ENCODE results near the gene HID1.
"Not testable (repeated sequence)": the region's sequence is repeated elsewhere in the genome, so short reads cannot be mapped to it uniquely, and the experiment has no call there.

Gene HID1

DNA sequence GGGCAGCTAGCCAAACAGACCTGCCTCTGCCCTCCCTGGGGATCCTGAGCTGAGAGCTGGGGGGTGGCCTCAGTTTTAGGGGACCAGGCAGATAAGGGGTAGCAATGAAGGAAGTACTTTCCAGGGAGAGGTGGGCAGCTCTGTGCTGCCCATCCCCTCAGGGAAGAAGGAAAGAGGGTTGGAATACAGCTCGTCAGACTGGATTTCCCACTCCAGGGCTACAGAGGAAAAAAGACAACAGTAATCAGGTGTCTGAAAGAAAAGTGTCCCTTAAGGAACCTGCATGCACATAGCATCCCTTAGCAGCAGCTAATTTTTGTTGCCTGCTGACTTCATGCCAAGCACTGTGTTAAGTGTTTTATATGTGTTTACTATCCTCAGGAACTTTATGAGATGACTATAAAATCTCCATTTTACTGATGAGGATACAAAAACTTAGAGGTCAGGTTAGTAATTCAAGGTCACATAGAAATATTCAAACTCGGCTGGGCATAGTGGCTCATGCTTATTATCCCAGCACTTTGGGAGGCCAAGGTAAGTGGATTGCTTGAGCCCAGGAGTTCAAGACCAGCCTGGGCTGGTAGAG is 36.7 kb upstream of the HID1 start:
- peaks cover 1% of the 10 kb centered on the region; the same call in 1 of the 2 replicates for H3K4me1 ChIP-seq (ENCODE audit: control insufficient read depth, insufficient read depth, low read length)
- H3K27ac ChIP-seq (ENCODE audit: low read length): no peak overlapping the region
- H3K27me3 ChIP-seq (ENCODE audit: control insufficient read depth, insufficient read depth, low read length): no peaks in the 10 kb centered on the region
- WGBS (ENCODE audit: insufficient coverage, insufficient read length): no CpG with 5 or more reads among the region's 2 CpGs
- H3K4me3 ChIP-seq (ENCODE audit: low read length): no peak overlapping the region
- no peak for DNase-seq (ENCODE audit: low read depth, low spot score)
- H3K9me3 ChIP-seq (ENCODE audit: control insufficient read depth, insufficient read depth, low read length): no peaks in the 10 kb centered on the region
- H3K36me3 ChIP-seq (ENCODE audit: control insufficient read depth, insufficient read depth, low read length): peaks cover 4% of the 10 kb centered on the region; the same call in 1 of the 2 replicates

GRCh38 chr17:75008373-75008772 is 35.8 kb upstream of the HID1 start:
- Histone ChIP-seq H3K27ac (ENCODE audit: low read length) (no peak overlapping the region), H3K4me1 (ENCODE audit: control insufficient read depth, insufficient read depth, low read length) (no peaks in the 10 kb centered on the region), H3K27me3 (ENCODE audit: control insufficient read depth, insufficient read depth, low read length) (no peaks in the 10 kb centered on the region), H3K4me3 (ENCODE audit: low read length) (no peak overlapping the region), H3K36me3 (ENCODE audit: control insufficient read depth, insufficient read depth, low read length) (peaks cover 11% of the 10 kb centered on the region), H3K9me3 (ENCODE audit: control insufficient read depth, insufficient read depth, low read length) (no peaks in the 10 kb centered on the region)
- WGBS (ENCODE audit: insufficient coverage, insufficient read length): no CpG with 5 or more reads among the region's 6 CpGs
- DNase-seq (ENCODE audit: low read depth, low spot score): no peak

- no peak overlapping the region for H3K27ac ChIP-seq (ENCODE audit: low read length)
- H3K36me3 ChIP-seq (ENCODE audit: control insufficient read depth, insufficient read depth, low read length): peaks cover 21% of the 10 kb centered on the region
- H3K4me3 ChIP-seq (ENCODE audit: low read length): no peak overlapping the region
- H3K27me3 ChIP-seq (ENCODE audit: control insufficient read depth, insufficient read depth, low read length): no peaks in the 10 kb centered on the region
- DNase-seq (ENCODE audit: low read depth, low spot score): no peak
- H3K4me1 ChIP-seq (ENCODE audit: control insufficient read depth, insufficient read depth, low read length): no peaks in the 10 kb centered on the region
- no CpG with 5 or more reads among the region's 5 CpGs for WGBS (ENCODE audit: insufficient coverage, insufficient read length)
- no peaks in the 10 kb centered on the region for H3K9me3 ChIP-seq (ENCODE audit: control insufficient read depth, insufficient read depth, low read length)
Observed at GRCh38 chr17:75006653-75007052, 34.1 kb upstream of the HID1 start.

- WGBS (ENCODE audit: insufficient coverage, insufficient read length): no CpG with 5 or more reads among the region's 6 CpGs
- not testable (repeated sequence) for H3K9me3 ChIP-seq (ENCODE audit: control insufficient read depth, insufficient read depth, low read length); H3K4me3 ChIP-seq (ENCODE audit: low read length); H3K27me3 ChIP-seq (ENCODE audit: control insufficient read depth, insufficient read depth, low read length); H3K4me1 ChIP-seq (ENCODE audit: control insufficient read depth, insufficient read depth, low read length); H3K27ac ChIP-seq (ENCODE audit: low read length); DNase-seq (ENCODE audit: low read depth, low spot score)
- H3K36me3 ChIP-seq (ENCODE audit: control insufficient read depth, insufficient read depth, low read length): peaks cover 25% of the 10 kb centered on the region
Observed at GRCh38 chr17:75006084-75006483, 33.5 kb upstream of the HID1 start.

DNA sequence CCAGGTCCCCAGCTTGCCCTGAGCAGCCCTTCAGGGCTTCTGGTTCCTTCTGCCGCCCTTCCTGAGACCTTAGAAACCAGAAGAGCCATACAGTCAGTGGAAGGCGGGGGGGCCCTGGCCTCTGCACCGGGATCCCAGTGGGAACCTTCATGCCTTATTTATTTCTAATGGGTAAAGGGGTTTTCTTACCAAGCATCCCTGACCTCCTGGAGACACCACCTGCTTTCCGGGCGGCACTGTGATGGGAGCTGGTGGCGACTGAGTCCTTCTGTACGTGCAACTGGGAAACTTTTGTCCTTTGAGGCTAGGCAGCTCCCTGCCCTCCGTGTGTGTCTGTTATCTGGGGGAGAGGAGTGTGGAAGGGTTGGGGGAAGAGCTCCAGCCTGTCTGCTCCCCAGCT is 32.7 kb upstream of the HID1 start:
- no peak for DNase-seq (ENCODE audit: low read depth, low spot score)
- whole genome bisulfite sequencing (ENCODE audit: insufficient coverage, insufficient read length): no CpG with 5 or more reads among the region's 8 CpGs
- Histone ChIP-seq H3K36me3 (ENCODE audit: control insufficient read depth, insufficient read depth, low read length) (peaks cover 25% of the 10 kb centered on the region), H3K27me3 (ENCODE audit: control insufficient read depth, insufficient read depth, low read length) (no peaks in the 10 kb centered on the region), H3K27ac (ENCODE audit: low read length) (no peak overlapping the region), H3K4me1 (ENCODE audit: control insufficient read depth, insufficient read depth, low read length) (no peaks in the 10 kb centered on the region), H3K4me3 (ENCODE audit: low read length) (no peak overlapping the region), H3K9me3 (ENCODE audit: control insufficient read depth, insufficient read depth, low read length) (no peaks in the 10 kb centered on the region)

GRCh38 chr17:75004371-75004770 is 31.8 kb upstream of the HID1 start:
- no peak overlapping the region for H3K4me3 ChIP-seq (ENCODE audit: low read length)
- H3K27me3 ChIP-seq (ENCODE audit: control insufficient read depth, insufficient read depth, low read length): no peaks in the 10 kb centered on the region
- H3K4me1 ChIP-seq (ENCODE audit: control insufficient read depth, insufficient read depth, low read length): no peaks in the 10 kb centered on the region
- H3K27ac ChIP-seq (ENCODE audit: low read length): no peak overlapping the region
- H3K36me3 ChIP-seq (ENCODE audit: control insufficient read depth, insufficient read depth, low read length): peaks cover 27% of the 10 kb centered on the region
- DNase-seq (ENCODE audit: low read depth, low spot score): no peak
- no CpG with 5 or more reads among the region's 3 CpGs for WGBS (ENCODE audit: insufficient coverage, insufficient read length)
- H3K9me3 ChIP-seq (ENCODE audit: control insufficient read depth, insufficient read depth, low read length): no peaks in the 10 kb centered on the region

- no peaks in the 10 kb centered on the region for H3K27me3 ChIP-seq (ENCODE audit: control insufficient read depth, insufficient read depth, low read length)
- H3K36me3 ChIP-seq (ENCODE audit: control insufficient read depth, insufficient read depth, low read length): peaks cover 29% of the 10 kb centered on the region
- WGBS (ENCODE audit: insufficient coverage, insufficient read length): no CpG with 5 or more reads among the region's 19 CpGs
Observed at GRCh38 chr17:75003957-75004355, 31.4 kb upstream of the HID1 start.

GRCh38 chr17:75003070-75003956 is 30.8 kb upstream of the HID1 start:
- Histone ChIP-seq H3K36me3 (ENCODE audit: control insufficient read depth, insufficient read depth, low read length) (peaks cover 29% of the 10 kb centered on the region), H3K4me1 (ENCODE audit: control insufficient read depth, insufficient read depth, low read length) (no peaks in the 10 kb centered on the region), H3K27me3 (ENCODE audit: control insufficient read depth, insufficient read depth, low read length) (no peaks in the 10 kb centered on the region), H3K9me3 (ENCODE audit: control insufficient read depth, insufficient read depth, low read length) (no peaks in the 10 kb centered on the region), H3K27ac (ENCODE audit: low read length) (no peak overlapping the region), H3K4me3 (ENCODE audit: low read length) (no peak overlapping the region)
- no CpG with 5 or more reads among the region's 76 CpGs for WGBS (ENCODE audit: insufficient coverage, insufficient read length)
- DNase-seq (ENCODE audit: low read depth, low spot score): no peak

More at GRCh38 chr17:75003957-75004355, 31.4 kb upstream of the HID1 start:
- Histone ChIP-seq H3K27ac (ENCODE audit: low read length) (no peak overlapping the region), H3K4me3 (ENCODE audit: low read length) (no peak overlapping the region), H3K4me1 (ENCODE audit: control insufficient read depth, insufficient read depth, low read length) (no peaks in the 10 kb centered on the region), H3K9me3 (ENCODE audit: control insufficient read depth, insufficient read depth, low read length) (no peaks in the 10 kb centered on the region)
- DNase-seq (ENCODE audit: low read depth, low spot score): no peak

- Histone ChIP-seq H3K36me3 (ENCODE audit: control insufficient read depth, insufficient read depth, low read length) (peaks cover 29% of the 10 kb centered on the region), H3K9me3 (ENCODE audit: control insufficient read depth, insufficient read depth, low read length) (no peaks in the 10 kb centered on the region), H3K27me3 (ENCODE audit: control insufficient read depth, insufficient read depth, low read length) (no peaks in the 10 kb centered on the region), H3K4me3 (ENCODE audit: low read length) (no peak overlapping the region), H3K4me1 (ENCODE audit: control insufficient read depth, insufficient read depth, low read length) (no peaks in the 10 kb centered on the region), H3K27ac (ENCODE audit: low read length) (no peak overlapping the region)
- no CpG with 5 or more reads among the region's 15 CpGs for WGBS (ENCODE audit: insufficient coverage, insufficient read length)
- no peak for DNase-seq (ENCODE audit: low read depth, low spot score)
Observed at GRCh38 chr17:75001915-75002843, 29.6 kb upstream of the HID1 start.

- no peaks in the 10 kb centered on the region; the same call in 1 of the 2 replicates for H3K27me3 ChIP-seq (ENCODE audit: control insufficient read depth, insufficient read depth, low read length)
- no peak overlapping the region for H3K27ac ChIP-seq (ENCODE audit: low read length)
- no peaks in the 10 kb centered on the region for H3K4me1 ChIP-seq (ENCODE audit: control insufficient read depth, insufficient read depth, low read length)
- no peaks in the 10 kb centered on the region for H3K9me3 ChIP-seq (ENCODE audit: control insufficient read depth, insufficient read depth, low read length)
- H3K4me3 ChIP-seq (ENCODE audit: low read length): no peak overlapping the region
- peaks cover 25% of the 10 kb centered on the region for H3K36me3 ChIP-seq (ENCODE audit: control insufficient read depth, insufficient read depth, low read length)
- DNase-seq (ENCODE audit: low read depth, low spot score): no peak
- no CpG with 5 or more reads among the region's 4 CpGs for WGBS (ENCODE audit: insufficient coverage, insufficient read length)
Observed at GRCh38 chr17:74999523-74999922, 27.0 kb upstream of the HID1 start.

Measured in iPS DF 6.9 (cell line).